ENCODE results near the gene THUMPD3. TPM values are rescaled to one million over a fixed set of nuclear protein-coding genes. Genes with fewer than 3 reads are reported as not detected.

The THUMPD3 gene
- total and polyA plus RNA-seq, 2 of the 13 experiments (the other 11 are each of a cell fraction or from before 2014, with no cell fraction given), result 31.2 to 44.1 TPM

DNA sequence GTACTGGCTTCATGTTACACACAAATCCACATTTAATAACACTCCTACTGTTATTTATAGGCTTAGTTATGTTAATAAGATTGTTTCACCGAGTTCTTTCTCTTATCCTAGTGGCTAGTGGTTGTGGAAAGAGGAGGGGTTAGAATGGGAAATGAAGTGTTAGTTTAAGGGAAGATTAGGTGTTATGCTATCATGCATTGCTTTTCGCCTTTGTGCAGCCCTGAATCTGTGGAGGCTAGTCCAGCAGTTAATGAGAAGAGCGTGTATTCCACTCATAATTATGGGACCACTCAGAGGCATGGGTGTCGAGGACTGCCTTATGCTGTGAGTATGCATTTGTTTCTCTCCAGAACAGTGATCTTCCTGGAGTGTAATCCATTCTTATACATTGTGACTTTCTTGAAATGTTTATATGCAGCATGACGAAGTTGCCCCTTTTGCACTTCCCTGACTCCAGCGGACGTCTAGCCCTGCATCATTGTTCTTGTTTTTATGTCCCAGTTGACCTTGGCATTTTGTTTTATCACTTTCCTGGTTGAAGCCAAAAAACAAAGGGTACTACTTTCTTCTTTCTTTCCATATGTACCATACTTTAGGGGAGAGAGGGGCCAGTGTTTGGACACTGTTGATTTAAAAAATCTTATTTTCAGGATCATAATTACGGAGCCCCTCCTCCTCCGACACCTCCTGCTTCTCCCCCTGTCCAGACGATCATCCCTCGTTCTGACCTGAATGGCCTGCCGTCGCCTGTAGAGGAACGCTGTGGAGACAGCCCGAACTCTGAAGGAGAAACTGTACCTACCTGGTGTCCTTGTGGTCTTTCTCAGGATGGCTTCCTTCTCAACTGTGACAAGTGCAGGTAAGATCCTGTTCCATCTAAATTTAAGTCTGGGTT lies 71.0 kb downstream of the THUMPD3 start:
- no peak for FAIRE-seq
- no peak for ATAC-seq
- Histone ChIP-seq H3K9ac (ENCODE audit: insufficient read depth, low read depth, low read length) (no peak overlapping the region), H3K9me3 (ENCODE audit: low read length) (no peaks in the 10 kb centered on the region), H3K27ac (ENCODE audit: extremely low read length, insufficient read depth, low read length) (no peak overlapping the region), H3K4me1 (ENCODE audit: insufficient read depth, low read length) (peaks cover 5% of the 10 kb centered on the region), H3K4me3 (replicated peaks in 1 of 3; ENCODE audit: insufficient read depth in 1 of 3, low read depth in 2 of 3, low read length in 3 of 3) (no peak overlapping the region), H3K36me3 (replicated peaks in 1 of 2; ENCODE audit: control insufficient read depth in 1 of 2, insufficient read depth in 2 of 2, low read length in 2 of 2) (peaks cover 31 to 88% of the 10 kb centered on the region in 2 experiments), H3K27me3 (ENCODE audit: control insufficient read depth in 1 of 2, insufficient read depth in 2 of 2, low read length in 2 of 2) (no peaks in the 10 kb centered on the region), H3K4me2 (ENCODE audit: low read depth, low read length) (no peak overlapping the region), H2AFZ (ENCODE audit: low read length) (no peak overlapping the region), H3K79me2 (ENCODE audit: insufficient read depth, low read length) (peaks cover 60% of the 10 kb centered on the region), H4K20me1 (ENCODE audit: insufficient read depth, low read length) (peaks cover 4% of the 10 kb centered on the region)
- BruUV-seq (replicated peaks), result no TSS peak
- intact Hi-C loops (cut with micrococcal nuclease; ENCODE audit: unreplicated experiment) (no loop called here), in situ Hi-C loops (cut with HindIII; ENCODE audit: extremely low pct_ligation_motif_present, low pct_unique_long_range_greater_than_20kb) (no loop called here)
- no peak for DNase-seq (ENCODE audit: low spot score)
- ChIA-PET POLR2A (no interaction called here), CTCF (ENCODE audit: low intra/inter-chr PET ratio, low total read pairs) (no interaction called here)
- 96% methylated on average over 15 of the region's 15 CpGs for WGBS (ENCODE audit: low lambda C conversion rate)
- no peak for TF ChIP-seq NCOA2 (CRISPR knock-in tag; IDR thresholded peaks at IDR 0.05)
- no peak for TF ChIP-seq JUNB (CRISPR knock-in tag; IDR thresholded peaks at IDR 0.05; ENCODE audit: borderline replicate concordance)
- no peak for TF ChIP-seq ZNF329 (CRISPR knock-in tag; IDR thresholded peaks at IDR 0.05; ENCODE audit: low read depth)
- TF ChIP-seq, protein P1, sequence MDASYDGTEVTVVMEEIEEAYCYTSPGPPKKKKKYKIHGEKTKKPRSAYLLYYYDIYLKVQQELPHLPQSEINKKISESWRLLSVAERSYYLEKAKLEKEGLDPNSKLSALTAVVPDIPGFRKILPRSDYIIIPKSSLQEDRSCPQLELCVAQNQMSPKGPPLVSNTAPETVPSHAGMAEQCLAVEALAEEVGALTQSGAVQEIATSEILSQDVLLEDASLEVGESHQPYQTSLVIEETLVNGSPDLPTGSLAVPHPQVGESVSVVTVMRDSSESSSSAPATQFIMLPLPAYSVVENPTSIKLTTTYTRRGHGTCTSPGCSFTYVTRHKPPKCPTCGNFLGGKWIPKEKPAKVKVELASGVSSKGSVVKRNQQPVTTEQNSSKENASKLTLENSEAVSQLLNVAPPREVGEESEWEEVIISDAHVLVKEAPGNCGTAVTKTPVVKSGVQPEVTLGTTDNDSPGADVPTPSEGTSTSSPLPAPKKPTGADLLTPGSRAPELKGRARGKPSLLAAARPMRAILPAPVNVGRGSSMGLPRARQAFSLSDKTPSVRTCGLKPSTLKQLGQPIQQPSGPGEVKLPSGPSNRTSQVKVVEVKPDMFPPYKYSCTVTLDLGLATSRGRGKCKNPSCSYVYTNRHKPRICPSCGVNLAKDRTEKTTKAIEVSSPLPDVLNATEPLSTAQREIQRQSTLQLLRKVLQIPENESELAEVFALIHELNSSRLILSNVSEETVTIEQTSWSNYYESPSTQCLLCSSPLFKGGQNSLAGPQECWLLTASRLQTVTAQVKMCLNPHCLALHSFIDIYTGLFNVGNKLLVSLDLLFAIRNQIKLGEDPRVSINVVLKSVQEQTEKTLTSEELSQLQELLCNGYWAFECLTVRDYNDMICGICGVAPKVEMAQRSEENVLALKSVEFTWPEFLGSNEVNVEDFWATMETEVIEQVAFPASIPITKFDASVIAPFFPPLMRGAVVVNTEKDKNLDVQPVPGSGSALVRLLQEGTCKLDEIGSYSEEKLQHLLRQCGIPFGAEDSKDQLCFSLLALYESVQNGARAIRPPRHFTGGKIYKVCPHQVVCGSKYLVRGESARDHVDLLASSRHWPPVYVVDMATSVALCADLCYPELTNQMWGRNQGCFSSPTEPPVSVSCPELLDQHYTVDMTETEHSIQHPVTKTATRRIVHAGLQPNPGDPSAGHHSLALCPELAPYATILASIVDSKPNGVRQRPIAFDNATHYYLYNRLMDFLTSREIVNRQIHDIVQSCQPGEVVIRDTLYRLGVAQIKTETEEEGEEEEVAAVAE (CRISPR knock-in tag; IDR thresholded peaks at IDR 0.05; ENCODE audit: borderline replicate concordance), result no peak
- no peak for TF ChIP-seq SNRNP70 (IDR thresholded peaks at IDR 0.05; ENCODE audit: low read depth, low read length)
- no peak for TF ChIP-seq HIVEP1 (CRISPR knock-in tag; IDR thresholded peaks at IDR 0.05)
- no peak for TF ChIP-seq ZNF432 (CRISPR knock-in tag; IDR thresholded peaks at IDR 0.05; ENCODE audit: borderline replicate concordance)
- TF ChIP-seq, protein P2, sequence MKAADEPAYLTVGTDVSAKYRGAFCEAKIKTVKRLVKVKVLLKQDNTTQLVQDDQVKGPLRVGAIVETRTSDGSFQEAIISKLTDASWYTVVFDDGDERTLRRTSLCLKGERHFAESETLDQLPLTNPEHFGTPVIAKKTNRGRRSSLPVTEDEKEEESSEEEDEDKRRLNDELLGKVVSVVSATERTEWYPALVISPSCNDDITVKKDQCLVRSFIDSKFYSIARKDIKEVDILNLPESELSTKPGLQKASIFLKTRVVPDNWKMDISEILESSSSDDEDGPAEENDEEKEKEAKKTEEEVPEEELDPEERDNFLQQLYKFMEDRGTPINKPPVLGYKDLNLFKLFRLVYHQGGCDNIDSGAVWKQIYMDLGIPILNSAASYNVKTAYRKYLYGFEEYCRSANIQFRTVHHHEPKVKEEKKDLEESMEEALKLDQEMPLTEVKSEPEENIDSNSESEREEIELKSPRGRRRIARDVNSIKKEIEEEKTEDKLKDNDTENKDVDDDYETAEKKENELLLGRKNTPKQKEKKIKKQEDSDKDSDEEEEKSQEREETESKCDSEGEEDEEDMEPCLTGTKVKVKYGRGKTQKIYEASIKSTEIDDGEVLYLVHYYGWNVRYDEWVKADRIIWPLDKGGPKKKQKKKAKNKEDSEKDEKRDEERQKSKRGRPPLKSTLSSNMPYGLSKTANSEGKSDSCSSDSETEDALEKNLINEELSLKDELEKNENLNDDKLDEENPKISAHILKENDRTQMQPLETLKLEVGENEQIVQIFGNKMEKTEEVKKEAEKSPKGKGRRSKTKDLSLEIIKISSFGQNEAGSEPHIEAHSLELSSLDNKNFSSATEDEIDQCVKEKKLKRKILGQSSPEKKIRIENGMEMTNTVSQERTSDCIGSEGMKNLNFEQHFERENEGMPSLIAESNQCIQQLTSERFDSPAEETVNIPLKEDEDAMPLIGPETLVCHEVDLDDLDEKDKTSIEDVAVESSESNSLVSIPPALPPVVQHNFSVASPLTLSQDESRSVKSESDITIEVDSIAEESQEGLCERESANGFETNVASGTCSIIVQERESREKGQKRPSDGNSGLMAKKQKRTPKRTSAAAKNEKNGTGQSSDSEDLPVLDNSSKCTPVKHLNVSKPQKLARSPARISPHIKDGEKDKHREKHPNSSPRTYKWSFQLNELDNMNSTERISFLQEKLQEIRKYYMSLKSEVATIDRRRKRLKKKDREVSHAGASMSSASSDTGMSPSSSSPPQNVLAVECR (CRISPR knock-in tag; IDR thresholded peaks at IDR 0.05; ENCODE audit: borderline replicate concordance), result no peak
- TF ChIP-seq ZNF746 (CRISPR knock-in tag; IDR thresholded peaks at IDR 0.05), result no peak
- TF ChIP-seq, protein P3, sequence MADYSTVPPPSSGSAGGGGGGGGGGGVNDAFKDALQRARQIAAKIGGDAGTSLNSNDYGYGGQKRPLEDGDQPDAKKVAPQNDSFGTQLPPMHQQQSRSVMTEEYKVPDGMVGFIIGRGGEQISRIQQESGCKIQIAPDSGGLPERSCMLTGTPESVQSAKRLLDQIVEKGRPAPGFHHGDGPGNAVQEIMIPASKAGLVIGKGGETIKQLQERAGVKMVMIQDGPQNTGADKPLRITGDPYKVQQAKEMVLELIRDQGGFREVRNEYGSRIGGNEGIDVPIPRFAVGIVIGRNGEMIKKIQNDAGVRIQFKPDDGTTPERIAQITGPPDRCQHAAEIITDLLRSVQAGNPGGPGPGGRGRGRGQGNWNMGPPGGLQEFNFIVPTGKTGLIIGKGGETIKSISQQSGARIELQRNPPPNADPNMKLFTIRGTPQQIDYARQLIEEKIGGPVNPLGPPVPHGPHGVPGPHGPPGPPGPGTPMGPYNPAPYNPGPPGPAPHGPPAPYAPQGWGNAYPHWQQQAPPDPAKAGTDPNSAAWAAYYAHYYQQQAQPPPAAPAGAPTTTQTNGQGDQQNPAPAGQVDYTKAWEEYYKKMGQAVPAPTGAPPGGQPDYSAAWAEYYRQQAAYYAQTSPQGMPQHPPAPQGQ (CRISPR knock-in tag; IDR thresholded peaks at IDR 0.05; ENCODE audit: borderline replicate concordance), result no peak
- TF ChIP-seq TAF15 (IDR thresholded peaks at IDR 0.05; ENCODE audit: low read depth, low read length, poor library complexity, severe bottlenecking), result no peak
- TF ChIP-seq ATF7 (IDR thresholded peaks at IDR 0.05), result no peak
- TF ChIP-seq ATF7 (CRISPR knock-in tag; IDR thresholded peaks at IDR 0.05), result no peak

Measured in HepG2 (cell line).